ENCODE data around the gene FGD4.

DNA sequence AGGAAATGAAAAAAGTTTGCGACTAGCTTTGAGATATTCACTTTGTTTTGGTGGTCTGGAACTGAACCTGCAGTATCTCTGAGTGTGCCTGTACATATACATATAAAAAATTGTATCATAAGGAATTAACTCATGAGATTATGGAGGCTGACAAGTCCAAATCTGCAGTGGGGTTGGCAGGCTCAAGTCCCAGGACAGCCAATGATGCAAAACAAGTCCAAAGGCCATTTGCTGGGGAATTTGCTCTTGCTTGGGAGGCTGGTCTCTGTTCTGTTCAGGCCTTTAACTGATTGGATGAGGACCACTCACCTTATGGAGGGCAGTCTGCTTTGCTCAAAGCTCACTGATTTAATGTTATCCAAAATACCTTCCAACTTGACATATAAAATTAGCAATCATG lies 66.8 kb downstream of the FGD4 start:
- TF ChIP-seq TCF7 (IDR thresholded peaks at IDR 0.05; ENCODE audit: borderline replicate concordance): no peak
- no peak for TF ChIP-seq POLR2A (conservative IDR thresholded peaks at IDR 0.05)
- no peak for TF ChIP-seq SMARCE1 (IDR thresholded peaks at IDR 0.05)
- TF ChIP-seq NR3C1 (CRISPR knock-in tag; IDR thresholded peaks at IDR 0.05): no peak
- no peak for TF ChIP-seq EZH2 (IDR thresholded peaks at IDR 0.05; ENCODE audit: borderline replicate concordance, low read depth, low read length)
- TF ChIP-seq RB1 (IDR thresholded peaks at IDR 0.05; ENCODE audit: low read depth): no peak
- TF ChIP-seq, protein P1, sequence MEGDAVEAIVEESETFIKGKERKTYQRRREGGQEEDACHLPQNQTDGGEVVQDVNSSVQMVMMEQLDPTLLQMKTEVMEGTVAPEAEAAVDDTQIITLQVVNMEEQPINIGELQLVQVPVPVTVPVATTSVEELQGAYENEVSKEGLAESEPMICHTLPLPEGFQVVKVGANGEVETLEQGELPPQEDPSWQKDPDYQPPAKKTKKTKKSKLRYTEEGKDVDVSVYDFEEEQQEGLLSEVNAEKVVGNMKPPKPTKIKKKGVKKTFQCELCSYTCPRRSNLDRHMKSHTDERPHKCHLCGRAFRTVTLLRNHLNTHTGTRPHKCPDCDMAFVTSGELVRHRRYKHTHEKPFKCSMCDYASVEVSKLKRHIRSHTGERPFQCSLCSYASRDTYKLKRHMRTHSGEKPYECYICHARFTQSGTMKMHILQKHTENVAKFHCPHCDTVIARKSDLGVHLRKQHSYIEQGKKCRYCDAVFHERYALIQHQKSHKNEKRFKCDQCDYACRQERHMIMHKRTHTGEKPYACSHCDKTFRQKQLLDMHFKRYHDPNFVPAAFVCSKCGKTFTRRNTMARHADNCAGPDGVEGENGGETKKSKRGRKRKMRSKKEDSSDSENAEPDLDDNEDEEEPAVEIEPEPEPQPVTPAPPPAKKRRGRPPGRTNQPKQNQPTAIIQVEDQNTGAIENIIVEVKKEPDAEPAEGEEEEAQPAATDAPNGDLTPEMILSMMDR (IDR thresholded peaks at IDR 0.05 in 2 of 3, conservative IDR thresholded peaks at IDR 0.05 in 1 of 3; ENCODE audit: insufficient read depth in 2 of 3, low read depth in 1 of 3, low read length in 3 of 3): no peak
- TF ChIP-seq, protein P2, sequence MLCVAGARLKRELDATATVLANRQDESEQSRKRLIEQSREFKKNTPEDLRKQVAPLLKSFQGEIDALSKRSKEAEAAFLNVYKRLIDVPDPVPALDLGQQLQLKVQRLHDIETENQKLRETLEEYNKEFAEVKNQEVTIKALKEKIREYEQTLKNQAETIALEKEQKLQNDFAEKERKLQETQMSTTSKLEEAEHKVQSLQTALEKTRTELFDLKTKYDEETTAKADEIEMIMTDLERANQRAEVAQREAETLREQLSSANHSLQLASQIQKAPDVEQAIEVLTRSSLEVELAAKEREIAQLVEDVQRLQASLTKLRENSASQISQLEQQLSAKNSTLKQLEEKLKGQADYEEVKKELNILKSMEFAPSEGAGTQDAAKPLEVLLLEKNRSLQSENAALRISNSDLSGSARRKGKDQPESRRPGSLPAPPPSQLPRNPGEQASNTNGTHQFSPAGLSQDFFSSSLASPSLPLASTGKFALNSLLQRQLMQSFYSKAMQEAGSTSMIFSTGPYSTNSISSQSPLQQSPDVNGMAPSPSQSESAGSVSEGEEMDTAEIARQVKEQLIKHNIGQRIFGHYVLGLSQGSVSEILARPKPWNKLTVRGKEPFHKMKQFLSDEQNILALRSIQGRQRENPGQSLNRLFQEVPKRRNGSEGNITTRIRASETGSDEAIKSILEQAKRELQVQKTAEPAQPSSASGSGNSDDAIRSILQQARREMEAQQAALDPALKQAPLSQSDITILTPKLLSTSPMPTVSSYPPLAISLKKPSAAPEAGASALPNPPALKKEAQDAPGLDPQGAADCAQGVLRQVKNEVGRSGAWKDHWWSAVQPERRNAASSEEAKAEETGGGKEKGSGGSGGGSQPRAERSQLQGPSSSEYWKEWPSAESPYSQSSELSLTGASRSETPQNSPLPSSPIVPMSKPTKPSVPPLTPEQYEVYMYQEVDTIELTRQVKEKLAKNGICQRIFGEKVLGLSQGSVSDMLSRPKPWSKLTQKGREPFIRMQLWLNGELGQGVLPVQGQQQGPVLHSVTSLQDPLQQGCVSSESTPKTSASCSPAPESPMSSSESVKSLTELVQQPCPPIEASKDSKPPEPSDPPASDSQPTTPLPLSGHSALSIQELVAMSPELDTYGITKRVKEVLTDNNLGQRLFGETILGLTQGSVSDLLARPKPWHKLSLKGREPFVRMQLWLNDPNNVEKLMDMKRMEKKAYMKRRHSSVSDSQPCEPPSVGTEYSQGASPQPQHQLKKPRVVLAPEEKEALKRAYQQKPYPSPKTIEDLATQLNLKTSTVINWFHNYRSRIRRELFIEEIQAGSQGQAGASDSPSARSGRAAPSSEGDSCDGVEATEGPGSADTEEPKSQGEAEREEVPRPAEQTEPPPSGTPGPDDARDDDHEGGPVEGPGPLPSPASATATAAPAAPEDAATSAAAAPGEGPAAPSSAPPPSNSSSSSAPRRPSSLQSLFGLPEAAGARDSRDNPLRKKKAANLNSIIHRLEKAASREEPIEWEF (CRISPR knock-in tag; IDR thresholded peaks at IDR 0.05): no peak
- no peak for TF ChIP-seq HCFC1 (IDR thresholded peaks at IDR 0.05; ENCODE audit: low read depth, low read length)
- no peak for TF ChIP-seq EP300 (IDR thresholded peaks at IDR 0.05; ENCODE audit: low read length)
- TF ChIP-seq ZNF584 (CRISPR knock-in tag; IDR thresholded peaks at IDR 0.05; ENCODE audit: low read depth): no peak

All from K562 (cell line).